Measurements from ENCODE around the gene TST. TPM values are rescaled to one million over a fixed set of nuclear protein-coding genes. Genes with fewer than 3 reads are reported as not detected.

TST gene
- 32.6 and 33.0 TPM in 2 replicates for total RNA-seq

DNA sequence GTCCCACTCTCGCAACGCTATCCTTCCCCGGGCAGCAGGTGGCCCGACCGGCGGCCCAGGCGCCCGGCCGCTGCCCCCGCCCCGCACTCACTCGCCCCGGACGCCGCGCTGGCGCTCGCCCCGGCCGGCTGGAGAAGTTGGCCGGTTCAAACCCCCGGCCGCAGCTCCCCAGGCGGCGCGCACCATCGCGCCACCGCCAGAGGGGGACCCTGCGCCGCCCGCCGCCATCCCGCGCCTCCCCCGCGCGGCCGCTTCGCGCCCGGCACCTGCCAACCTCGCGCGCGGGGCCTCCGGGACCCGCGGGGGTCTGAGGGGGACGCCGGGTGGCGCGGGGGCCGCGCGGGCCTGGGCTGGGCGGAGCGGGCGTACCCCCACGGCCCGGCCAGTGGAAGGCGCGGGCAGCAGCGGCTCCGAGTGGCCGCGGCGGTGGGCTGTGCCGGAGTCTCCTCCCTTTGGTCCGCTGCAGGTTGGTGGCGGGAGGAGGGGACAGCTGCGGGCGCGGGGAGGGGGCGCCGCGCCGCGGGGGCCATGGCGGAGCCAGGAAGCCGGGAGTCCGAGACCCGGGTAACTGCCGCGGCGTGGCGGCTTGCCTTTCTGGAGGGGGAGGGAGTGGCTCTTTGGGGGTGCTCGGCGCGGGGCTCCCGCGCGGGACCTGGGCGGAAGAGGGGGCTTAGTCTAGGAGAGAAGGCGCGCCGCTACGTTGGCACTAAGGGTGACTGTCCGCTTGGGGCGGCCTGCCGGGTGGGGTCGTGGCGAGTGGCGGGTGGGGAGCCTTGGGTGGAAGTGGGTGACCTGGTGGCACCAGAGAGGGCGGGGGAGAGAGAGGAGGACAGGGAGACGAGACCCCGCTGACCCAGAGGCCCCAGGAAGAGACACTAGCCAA lies at the start of gene TST, which contains the start of gene MPST:
Gene TST, minus strand, starts transcription at position 139 of the 883 bp plus-strand sequence. CDS start 715 bp downstream, outside the sequence.
Gene MPST, plus strand, starts transcription at position 434 of the 883 bp plus-strand sequence. Its CDS starts 95 bp downstream, at position 529.

DNA sequence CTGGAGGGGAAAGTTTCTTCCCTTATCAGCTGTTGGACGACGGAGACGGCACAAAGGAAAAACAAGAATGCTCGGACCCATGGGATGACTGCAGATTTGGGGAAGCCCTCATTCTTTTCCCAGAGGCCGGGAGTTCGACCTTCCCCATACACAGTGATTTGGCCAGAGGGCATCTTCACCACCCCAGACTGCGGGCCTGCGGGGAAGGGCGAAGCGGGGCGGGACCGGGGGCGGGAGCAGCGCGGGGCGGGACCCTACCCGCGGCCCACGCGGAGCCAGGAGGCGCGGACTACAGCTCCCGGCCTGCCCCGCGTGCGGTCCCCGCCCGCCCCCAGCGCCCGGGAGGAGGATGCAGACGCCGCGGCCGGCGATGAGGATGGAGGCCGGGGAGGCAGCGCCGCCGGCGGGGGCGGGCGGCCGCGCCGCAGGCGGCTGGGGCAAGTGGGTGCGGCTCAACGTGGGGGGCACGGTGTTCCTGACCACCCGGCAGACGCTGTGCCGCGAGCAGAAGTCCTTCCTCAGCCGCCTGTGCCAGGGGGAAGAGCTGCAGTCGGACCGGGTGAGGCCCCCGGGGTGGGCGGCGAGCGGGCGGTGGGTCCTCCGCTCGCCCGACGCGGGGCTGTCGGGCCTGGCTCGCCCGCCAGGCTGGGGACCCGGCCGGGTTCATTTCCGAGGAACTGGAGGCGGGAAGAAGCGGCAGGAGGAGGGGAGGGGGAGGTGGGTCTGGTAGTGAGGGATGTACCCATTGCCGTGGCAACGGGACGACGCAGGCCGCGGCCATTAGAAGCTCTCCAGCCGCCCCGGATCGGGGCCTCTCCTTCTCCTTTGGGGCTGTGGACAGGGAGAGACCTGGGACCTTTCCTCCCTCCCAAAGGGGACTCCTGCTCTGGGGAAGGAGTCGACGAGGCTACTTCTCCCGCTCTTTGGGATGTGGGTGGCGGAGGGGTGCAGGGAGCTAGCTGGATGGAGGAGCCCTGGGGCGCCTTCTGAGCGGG lies 32.4 kb upstream of the TST start, which contains the start of gene KCTD17:
Gene KCTD17, plus strand, starts transcription at position 352 of the 995 bp plus-strand sequence. Its CDS starts 19 bp downstream, at position 371.

Small RNA genes lying within 50 kb of the gene (small RNA-seq; reads per million reads assigned to genes)
- gene RF00019 = not detected

Other genes with a start within 250 kb of the TST start
- 8.2 and 14.0 TPM in 2 replicates for gene IFT27, start 243.3 kb downstream of the TST start, total RNA-seq
- gene PVALB, start 202.4 kb downstream of the TST start, total RNA-seq = not detected in 2 replicates
- 0.65 and 3.5 TPM in 2 replicates for gene NCF4, start 158.4 kb downstream of the TST start, total RNA-seq
- 5.5 and 6.9 TPM in 2 replicates for gene CSF2RB, start 105.8 kb downstream of the TST start, total RNA-seq
- gene MPST, start 295 bp upstream of the TST start, total RNA-seq = 89.5 and 93.9 TPM in 2 replicates
- gene KCTD17, start 32.3 kb upstream of the TST start, total RNA-seq = 19.6 and 29.9 TPM in 2 replicates
- under 0.01 and 0.11 TPM in 2 replicates for gene TMPRSS6, start 90.3 kb upstream of the TST start, total RNA-seq
- gene IL2RB, start 130.5 kb upstream of the TST start, total RNA-seq = 1.7 and 2.4 TPM in 2 replicates
- gene C1QTNF6, start 168.8 kb upstream of the TST start, total RNA-seq = 86.4 and 128 TPM in 2 replicates
- not detected in 2 replicates for gene SSTR3, start 193.0 kb upstream of the TST start, total RNA-seq
- gene RAC2, start 224.8 kb upstream of the TST start, total RNA-seq = 11.0 and 22.4 TPM in 2 replicates